SK-N-MC (cell line): ENCODE data around the gene MAGEA11.

Source experiments
- EZH2 ChIP-seq: fragments of 200-600 bp; sonication (generic); IDR thresholded peaks from one replicate; pipeline ENCODE4 v1.6.1; 2017; ENCODE audit warnings: antibody characterized with exemption
- POLR2AphosphoS5 ChIP-seq: IDR thresholded peaks from 2 replicates; pipeline ENCODE4 v1.6.1; 2012; ENCODE audit warnings: mild to moderate bottlenecking, low read depth, low read length, borderline replicate concordance

GRCh38 chrX:149720021-149720689, 8.3 kb downstream of the MAGEA11 start:
- TF ChIP-seq POLR2AphosphoS5 = no peak
- TF ChIP-seq EZH2 = no peak
